H9 (cell line): ENCODE measurements around the gene LRRC52. TPM values are rescaled to one million over a fixed set of nuclear protein-coding genes. Genes with fewer than 3 reads are reported as not detected.

ENCODE experiments used
- DNase-seq: peaks from one replicate; pipeline ENCODE4 v3.0.0-alpha.2; 2017
- H2AFZ ChIP-seq: one replicate; pipeline ENCODE4 v1.6.1; 2013; ENCODE audit warnings: mild to moderate bottlenecking, low read length, control low read depth, moderate library complexity
- H2AK5ac ChIP-seq: 2 replicates; pipeline ENCODE4 v1.6.1; 2013; ENCODE audit warnings: low read length, control low read depth, mixed read lengths; ENCODE audit not compliant: insufficient read length
- H2BK120ac ChIP-seq: one replicate; pipeline ENCODE4 v1.6.1; 2013; ENCODE audit warnings: low read depth, mild to moderate bottlenecking, low read length, control low read depth, inconsistent platforms; ENCODE audit not compliant: poor library complexity, severe bottlenecking
- H2BK12ac ChIP-seq: 2 replicates; pipeline ENCODE4 v1.6.1; 2013; ENCODE audit warnings: low read length, control low read depth, mixed read lengths, low read depth; ENCODE audit not compliant: insufficient read length
- H2BK15ac ChIP-seq: 2 replicates; pipeline ENCODE4 v1.6.1; 2013; ENCODE audit warnings: low read depth, low read length, control low read depth
- H2BK20ac ChIP-seq: one replicate; pipeline ENCODE4 v1.6.1; 2013; ENCODE audit warnings: low read depth, mild to moderate bottlenecking, low read length, control low read depth, inconsistent platforms; ENCODE audit not compliant: poor library complexity, severe bottlenecking
- H2BK5ac ChIP-seq: 2 replicates; pipeline ENCODE4 v1.6.1; 2013; ENCODE audit warnings: low read length, control low read depth, mixed read lengths; ENCODE audit not compliant: insufficient read length
- H3K14ac ChIP-seq: 2 replicates; pipeline ENCODE4 v1.6.1; 2013; ENCODE audit warnings: low read length, control low read depth; ENCODE audit not compliant: insufficient read depth
- H3K18ac ChIP-seq: 2 replicates; pipeline ENCODE4 v1.6.1; 2013; ENCODE audit warnings: low read depth, mild to moderate bottlenecking, mixed read lengths, low read length, control low read depth; ENCODE audit not compliant: insufficient read length
- H3K23ac ChIP-seq: 2 replicates; pipeline ENCODE4 v1.6.1; 2013; ENCODE audit warnings: low read length, control low read depth, mixed read lengths, low read depth; ENCODE audit not compliant: insufficient read length
- H3K23me2 ChIP-seq: 2 replicates; pipeline ENCODE4 v1.6.1; 2013; ENCODE audit warnings: low read depth, mild to moderate bottlenecking, mixed read lengths, low read length, control low read depth; ENCODE audit not compliant: insufficient read length, poor library complexity, severe bottlenecking
- H3K27ac ChIP-seq: 2 replicates; pipeline ENCODE4 v1.5.1; 2013; ENCODE audit warnings: low read length, control low read depth, mixed read lengths, low read depth; ENCODE audit not compliant: insufficient read length
- H3K27me3 ChIP-seq: 2 replicates; pipeline ENCODE4 v1.6.1; 2013; ENCODE audit warnings: low read length, control low read depth, inconsistent platforms; ENCODE audit not compliant: insufficient read depth
- H3K4ac ChIP-seq: 2 replicates; pipeline ENCODE4 v1.6.1; 2013; ENCODE audit warnings: low read depth, mild to moderate bottlenecking, control low read depth, inconsistent platforms, low read length, moderate library complexity
- H3K4me1 ChIP-seq: 2 replicates; pipeline ENCODE4 v1.6.1; 2013; ENCODE audit warnings: low read length, control low read depth, inconsistent platforms; ENCODE audit not compliant: insufficient read depth
- H3K4me2 ChIP-seq: 2 replicates; pipeline ENCODE4 v1.6.1; 2013; ENCODE audit warnings: low read length, control low read depth, mixed read lengths; ENCODE audit not compliant: insufficient read length, insufficient read depth
- H3K56ac ChIP-seq: 2 replicates; pipeline ENCODE4 v1.6.1; 2013; ENCODE audit warnings: low read depth, mild to moderate bottlenecking, mixed read lengths, low read length, control low read depth; ENCODE audit not compliant: insufficient read length
- H3K79me1 ChIP-seq: 2 replicates; pipeline ENCODE4 v1.6.1; 2013; ENCODE audit warnings: low read depth, mild to moderate bottlenecking, moderate library complexity, low read length, control low read depth, inconsistent platforms; ENCODE audit not compliant: insufficient read depth, poor library complexity, severe bottlenecking
- H3K79me2 ChIP-seq: 2 replicates; pipeline ENCODE4 v1.6.1; 2013; ENCODE audit warnings: low read length, control low read depth, inconsistent platforms; ENCODE audit not compliant: insufficient read depth
- H3K9ac ChIP-seq: 2 replicates; pipeline ENCODE4 v1.6.1; 2013; ENCODE audit warnings: low read length, control low read depth, mixed read lengths; ENCODE audit not compliant: insufficient read length; ENCODE audit errors: extremely low read depth
- H3K9me3 ChIP-seq: one replicate; pipeline ENCODE4 v1.6.1; 2013; ENCODE audit warnings: low read depth, low read length, inconsistent platforms; ENCODE audit not compliant: control insufficient read depth
- H3T11ph ChIP-seq: one replicate; pipeline ENCODE4 v1.6.1; 2013; ENCODE audit warnings: mild to moderate bottlenecking, low read length, control low read depth, inconsistent platforms
- H4K20me1 ChIP-seq: one replicate; pipeline ENCODE4 v1.6.1; 2013; ENCODE audit not compliant: control insufficient read depth, insufficient read length, insufficient read depth
- H4K5ac ChIP-seq: 2 replicates; pipeline ENCODE4 v1.6.1; 2013; ENCODE audit warnings: low read depth, mild to moderate bottlenecking, mixed read lengths, low read length, control low read depth; ENCODE audit not compliant: insufficient read length
- H4K8ac ChIP-seq: replicated peaks from 2 replicates; pipeline ENCODE4 v1.6.1; 2013; ENCODE audit warnings: low read length, control low read depth, mixed read lengths, low read depth; ENCODE audit not compliant: insufficient read length
- H4K91ac ChIP-seq: 2 replicates; pipeline ENCODE4 v1.6.1; 2013; ENCODE audit warnings: low read depth, mild to moderate bottlenecking, moderate library complexity, mixed read lengths, low read length, control low read depth; ENCODE audit not compliant: insufficient read length
- H3K27ac Mint-ChIP-seq, 3 experiments: 2 replicates in 2 of 3; 3 replicates in 1 of 3; pipeline ENCODE4 v1.8.0; 2020 to 2021; ENCODE audit warnings: mixed read lengths in 3 of 3, mild to moderate bottlenecking in 1 of 3, moderate library complexity in 1 of 3
- H3K27me3 Mint-ChIP-seq: 2 replicates; pipeline ENCODE4 v1.8.0; 2021; ENCODE audit warnings: low read depth, mild to moderate bottlenecking, moderate library complexity, mixed read lengths
- H3K36me3 Mint-ChIP-seq, 3 experiments: 2 replicates in 2 of 3; 3 replicates in 1 of 3; pipeline ENCODE4 v1.8.0; 2020 to 2021; ENCODE audit warnings: low read depth in 3 of 3, mixed read lengths in 3 of 3; ENCODE audit not compliant: insufficient read depth in 1 of 3
- H3K4me1 Mint-ChIP-seq, 2 experiments: 2 replicates each; pipeline ENCODE4 v1.8.0; 2020; ENCODE audit warnings: mixed read lengths in 2 of 2
- H3K4me3 Mint-ChIP-seq, 2 experiments: 2 replicates in 1 of 2; 3 replicates in 1 of 2; pipeline ENCODE4 v1.8.0; 2020 to 2021; ENCODE audit warnings: mild to moderate bottlenecking in 2 of 2, mixed read lengths in 2 of 2, moderate library complexity in 1 of 2
- H3K9me3 Mint-ChIP-seq, 2 experiments: 2 replicates in 1 of 2; 3 replicates in 1 of 2; pipeline ENCODE4 v1.8.0; 2020; ENCODE audit warnings: mild to moderate bottlenecking in 2 of 2, mixed read lengths in 2 of 2, moderate library complexity in 1 of 2
- CTCF ChIP-seq: fragments of 200-600 bp; sonication (generic); conservative IDR thresholded peaks from 3 replicates; pipeline ENCODE4 v1.8.0; 2021; ENCODE audit warnings: antibody characterized with exemption, mild to moderate bottlenecking
- WGBS: extraction: QIAGEN DNeasy Blood & Tissue Kit; methylation state at CpG from one replicate; pipeline ENCODE4 v1.1.7; 2013; ENCODE audit warnings: missing lambda C conversion rate, low lambda C conversion rate, mixed read lengths; ENCODE audit not compliant: insufficient read length; ENCODE audit errors: extremely low coverage; 5-methylcytosine and 5-hydroxymethylcytosine counted together
- total RNA-seq: library from RNA; stranded (reverse); gene quantifications from 2 replicates; pipeline ENCODE4 v1.2.1, GENCODE V29; 2021

Gene LRRC52
- total RNA-seq, 1 experiment from 2014 or later: not detected

GRCh38 chr1:165501970-165502348 is 41.8 kb upstream of the LRRC52 start:
- H3K27me3 Mint-ChIP-seq: peaks cover 8% of the 10 kb centered on the region
- Histone ChIP-seq H4K91ac (no peak overlapping the region), H2AFZ (no peak overlapping the region), H3K79me1 (no peaks in the 10 kb centered on the region), H3K4ac (no peak overlapping the region), H3T11ph (no peak overlapping the region), H3K14ac (no peak overlapping the region), H3K27me3 (no peaks in the 10 kb centered on the region), H3K4me1 (no peaks in the 10 kb centered on the region), H2AK5ac (no peak overlapping the region), H4K20me1 (no peaks in the 10 kb centered on the region), H3K27ac (no peak overlapping the region), H4K8ac (no peak overlapping the region), H3K56ac (no peak overlapping the region), H2BK20ac (no peak overlapping the region), H3K9ac (no peak overlapping the region), H2BK120ac (no peak overlapping the region), H4K5ac (no peak overlapping the region), H3K18ac (no peak overlapping the region), H2BK15ac (no peak overlapping the region), H2BK12ac (no peak overlapping the region), H3K4me2 (no peak overlapping the region), H3K23me2 (no peaks in the 10 kb centered on the region), H3K23ac (no peak overlapping the region), H3K79me2 (no peaks in the 10 kb centered on the region), H2BK5ac (no peak overlapping the region), H3K9me3 (no peaks in the 10 kb centered on the region)
- no peaks in the 10 kb centered on the region for H3K36me3 Mint-ChIP-seq
- TF ChIP-seq CTCF: no peak
- no peak for DNase-seq
- no peak overlapping the region for H3K27ac Mint-ChIP-seq
- H3K9me3 Mint-ChIP-seq: no peaks in the 10 kb centered on the region
- no peak overlapping the region for H3K4me3 Mint-ChIP-seq
- WGBS: no CpG with 5 or more reads among the region's 3 CpGs
- H3K4me1 Mint-ChIP-seq: no peaks in the 10 kb centered on the region
